ENCODE measurements around the gene CYP2W1.

DNA sequence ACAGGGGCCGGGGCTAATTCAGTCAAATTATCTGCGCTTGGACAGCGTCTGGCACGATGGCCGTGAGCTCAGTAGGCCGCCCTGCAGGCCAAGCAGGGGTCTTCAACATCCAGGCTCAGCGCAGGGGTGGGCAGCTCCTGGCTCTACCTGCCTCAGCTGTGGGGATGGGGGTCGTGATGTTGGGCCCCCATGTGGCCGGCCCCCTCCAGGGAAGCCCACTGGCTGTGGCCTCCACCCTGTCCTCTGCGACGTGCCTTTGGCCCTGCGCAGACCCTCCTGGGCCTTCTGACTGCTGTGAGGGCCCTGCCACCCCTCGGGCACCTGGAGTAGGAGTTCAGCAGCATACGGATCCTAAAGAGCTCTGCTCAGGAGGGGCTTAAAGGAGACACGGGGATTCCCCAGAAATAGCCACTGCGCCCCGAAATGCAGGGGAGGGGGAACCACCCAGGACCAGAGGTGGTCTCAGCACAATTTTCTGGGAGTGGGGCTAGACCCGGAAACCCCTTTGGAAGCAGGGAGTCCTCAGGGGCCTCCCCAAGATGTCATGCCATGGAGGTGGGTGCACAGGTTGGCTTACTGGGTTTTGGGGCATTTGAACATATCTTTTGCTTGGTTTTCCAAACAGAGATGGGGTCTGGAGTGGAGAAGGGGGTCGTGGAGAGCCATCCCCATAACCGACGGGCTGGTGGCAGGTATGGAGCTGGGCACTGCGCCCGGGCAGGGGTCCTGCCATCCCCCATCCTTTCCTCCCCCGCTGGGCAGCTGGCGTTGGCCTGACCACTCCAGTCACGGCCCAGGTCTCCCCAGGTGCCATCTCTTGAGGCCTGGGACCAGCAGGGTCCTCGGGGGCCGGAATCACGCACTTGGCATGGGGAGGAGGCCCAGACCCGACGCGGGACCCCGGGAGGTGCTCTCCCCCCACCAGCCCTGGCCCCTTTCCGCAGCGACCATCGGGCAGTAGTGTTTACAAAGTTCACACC, 24.5 kb upstream of the CYP2W1 start:
- TF ChIP-seq EZH2 (IDR thresholded peaks at IDR 0.05), result no peak
- TF ChIP-seq, protein P1, sequence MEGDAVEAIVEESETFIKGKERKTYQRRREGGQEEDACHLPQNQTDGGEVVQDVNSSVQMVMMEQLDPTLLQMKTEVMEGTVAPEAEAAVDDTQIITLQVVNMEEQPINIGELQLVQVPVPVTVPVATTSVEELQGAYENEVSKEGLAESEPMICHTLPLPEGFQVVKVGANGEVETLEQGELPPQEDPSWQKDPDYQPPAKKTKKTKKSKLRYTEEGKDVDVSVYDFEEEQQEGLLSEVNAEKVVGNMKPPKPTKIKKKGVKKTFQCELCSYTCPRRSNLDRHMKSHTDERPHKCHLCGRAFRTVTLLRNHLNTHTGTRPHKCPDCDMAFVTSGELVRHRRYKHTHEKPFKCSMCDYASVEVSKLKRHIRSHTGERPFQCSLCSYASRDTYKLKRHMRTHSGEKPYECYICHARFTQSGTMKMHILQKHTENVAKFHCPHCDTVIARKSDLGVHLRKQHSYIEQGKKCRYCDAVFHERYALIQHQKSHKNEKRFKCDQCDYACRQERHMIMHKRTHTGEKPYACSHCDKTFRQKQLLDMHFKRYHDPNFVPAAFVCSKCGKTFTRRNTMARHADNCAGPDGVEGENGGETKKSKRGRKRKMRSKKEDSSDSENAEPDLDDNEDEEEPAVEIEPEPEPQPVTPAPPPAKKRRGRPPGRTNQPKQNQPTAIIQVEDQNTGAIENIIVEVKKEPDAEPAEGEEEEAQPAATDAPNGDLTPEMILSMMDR (IDR thresholded peaks at IDR 0.05), result peak; percentile 28
